Neural cell (in vitro differentiated cells): ENCODE results near the gene NYAP1. TPM values are rescaled to one million over a fixed set of nuclear protein-coding genes. Genes with fewer than 3 reads are reported as not detected.
A peak's percentile ranks its signal among the peaks of the same experiment; 100 is the strongest.

Experiments used
- H2AFZ ChIP-seq: fragments of 200-600, 300-800 bp; sonication (generic), shearing (Covaris generic); 2 replicates; pipeline ENCODE4 v1.6.0; 2014; ENCODE audit warnings: low read depth, mild to moderate bottlenecking, antibody characterized with exemption, low read length, moderate library complexity
- H3F3A ChIP-seq: fragments of 200-600 bp; shearing (Covaris generic); 2 replicates; pipeline ENCODE4 v1.6.1; 2016; ENCODE audit warnings: mild to moderate bottlenecking, moderate library complexity, mixed read lengths, antibody characterized with exemption, low read length; ENCODE audit not compliant: insufficient read depth, poor library complexity, severe bottlenecking
- H3K27ac ChIP-seq: fragments of 200-600, 300-800 bp; sonication (generic), shearing (Covaris generic); 2 replicates; pipeline ENCODE4 v1.5.1; 2014; ENCODE audit warnings: mild to moderate bottlenecking, low read length, moderate library complexity
- H3K27me3 ChIP-seq: fragments of 300-800, 200-600 bp; sonication (generic), shearing (Covaris generic); 2 replicates; pipeline ENCODE4 v1.6.0; 2014; ENCODE audit warnings: mild to moderate bottlenecking, low read depth, low read length, moderate library complexity; ENCODE audit not compliant: insufficient read depth
- H3K36me3 ChIP-seq: fragments of 300-800, 200-600 bp; sonication (generic), shearing (Covaris generic); 2 replicates; pipeline ENCODE4 v1.5.1; 2014; ENCODE audit warnings: mild to moderate bottlenecking, antibody characterized with exemption, low read length, moderate library complexity; ENCODE audit not compliant: insufficient read depth
- H3K4me2 ChIP-seq: fragments of 300-800, 200-600 bp; sonication (generic), shearing (Covaris generic); 2 replicates; pipeline ENCODE4 v1.6.0; 2014; ENCODE audit warnings: mild to moderate bottlenecking, low read length
- H3K4me3 ChIP-seq: fragments of 300-800, 200-600 bp; sonication (generic), shearing (Covaris generic); 2 replicates; pipeline ENCODE4 v1.5.1; 2014; ENCODE audit warnings: mild to moderate bottlenecking, low read length, moderate library complexity
- H3K79me2 ChIP-seq: fragments of 200-600 bp; shearing (Covaris generic); replicated peaks from 2 replicates; pipeline ENCODE4 v1.6.0; 2014; ENCODE audit warnings: mild to moderate bottlenecking, low read length, moderate library complexity; ENCODE audit not compliant: insufficient read depth
- H3K9ac ChIP-seq: fragments of 300-800, 200-600 bp; sonication (generic), shearing (Covaris generic); 2 replicates; pipeline ENCODE4 v1.6.1; 2016; ENCODE audit warnings: mild to moderate bottlenecking, low read length, mixed read lengths
- H3K9me2 ChIP-seq: fragments of 200-600 bp; shearing (Covaris generic); 2 replicates; pipeline ENCODE4 v1.6.1; 2016; ENCODE audit warnings: mild to moderate bottlenecking, low read length, mixed read lengths; ENCODE audit not compliant: insufficient read depth
- H3K9me3 ChIP-seq: fragments of 200-600, 300-800 bp; sonication (generic), shearing (Covaris generic); 2 replicates; pipeline ENCODE4 v1.6.1; 2016; ENCODE audit warnings: mild to moderate bottlenecking, mixed run types, low read length, moderate library complexity, mixed read lengths
- H4K20me1 ChIP-seq: fragments of 200-600 bp; shearing (Covaris generic); 2 replicates; pipeline ENCODE4 v1.6.1; 2016; ENCODE audit warnings: mild to moderate bottlenecking, mixed run types; ENCODE audit not compliant: insufficient read depth
- EP300 ChIP-seq: fragments of 450-650 bp; conservative IDR thresholded peaks from 2 replicates; pipeline ENCODE4 v1.6.1; 2014; ENCODE audit warnings: antibody characterized with exemption, mild to moderate bottlenecking, moderate library complexity; ENCODE audit not compliant: poor library complexity, severe bottlenecking
- EZH2 ChIP-seq: fragments of 200-600, 300-800 bp; shearing (Covaris generic), sonication (generic); IDR thresholded peaks from 2 replicates; pipeline ENCODE4 v1.6.1; 2014; ENCODE audit warnings: antibody characterized with exemption, low read length, borderline replicate concordance, mild to moderate bottlenecking; ENCODE audit not compliant: insufficient read depth, poor library complexity, severe bottlenecking
- MXI1 ChIP-seq: fragments of 450-650 bp; conservative IDR thresholded peaks from 2 replicates; pipeline ENCODE4 v1.6.1; 2014; ENCODE audit warnings: antibody characterized with exemption, mild to moderate bottlenecking; ENCODE audit not compliant: poor library complexity, severe bottlenecking
- POLR2AphosphoS5 ChIP-seq: IDR thresholded peaks from 2 replicates; pipeline ENCODE4 v1.6.1; 2012
- RAD21 ChIP-seq: fragments of 450-650 bp; conservative IDR thresholded peaks from 2 replicates; pipeline ENCODE4 v1.6.1; 2014; ENCODE audit warnings: antibody characterized with exemption, mild to moderate bottlenecking, moderate library complexity
- SMC3 ChIP-seq: fragments of 450-650 bp; conservative IDR thresholded peaks from 2 replicates; pipeline ENCODE4 v1.6.1; 2014; ENCODE audit warnings: antibody characterized with exemption, mild to moderate bottlenecking, moderate library complexity; ENCODE audit not compliant: poor library complexity
- TAF1 ChIP-seq: IDR thresholded peaks from 2 replicates; pipeline ENCODE4 v1.6.1; 2012; ENCODE audit warnings: low read depth
- polyA plus RNA-seq: library from polyadenylated mRNA; depleted of rRNA; stranded (reverse); fragments of >200 nt; gene quantifications from 2 replicates; pipeline ENCODE4 v1.2.3, GENCODE V29; 2014
- TF ChIP-seq, protein P1 (sequence below): fragments of 450-650 bp; IDR thresholded peaks from 2 replicates; pipeline ENCODE4 v1.5.1; 2014; ENCODE audit warnings: antibody characterized with exemption, mild to moderate bottlenecking, moderate library complexity; ENCODE audit not compliant: poor library complexity, severe bottlenecking

NYAP1 gene
- polyA plus RNA-seq, 1 donor from 2014 or later: 70.1 TPM

DNA sequence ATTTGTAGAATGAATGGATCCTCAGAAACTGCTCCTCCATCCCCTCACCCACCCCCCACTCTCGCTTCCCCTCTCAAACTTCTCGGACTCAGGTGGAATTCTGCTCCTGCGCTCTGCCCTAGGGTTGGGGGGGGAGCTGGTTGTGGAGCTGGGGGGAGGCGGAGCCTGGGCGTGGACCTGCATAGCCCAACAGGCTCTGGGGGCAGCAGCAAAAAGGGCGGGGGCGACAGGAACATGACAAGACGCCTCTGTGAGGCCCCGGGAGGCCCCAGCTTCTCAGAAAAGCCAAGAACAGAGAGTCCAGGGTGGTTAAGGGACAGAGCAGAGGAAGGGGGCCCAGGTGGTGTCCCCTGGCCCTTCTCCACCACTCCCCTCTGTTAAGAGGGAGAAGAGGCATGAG is 8.2 kb upstream of the NYAP1 start:
- no peak overlapping the region for H3K4me2 ChIP-seq
- H3F3A ChIP-seq: no peaks in the 10 kb centered on the region
- no peak overlapping the region for H3K27ac ChIP-seq
- H4K20me1 ChIP-seq: no peaks in the 10 kb centered on the region
- H3K9me3 ChIP-seq: no peaks in the 10 kb centered on the region
- H3K4me3 ChIP-seq: no peak overlapping the region
- no peak overlapping the region for H2AFZ ChIP-seq
- no peak overlapping the region for H3K9ac ChIP-seq
- H3K79me2 ChIP-seq: no peaks in the 10 kb centered on the region
- H3K36me3 ChIP-seq: no peaks in the 10 kb centered on the region
- TF ChIP-seq, protein P1, sequence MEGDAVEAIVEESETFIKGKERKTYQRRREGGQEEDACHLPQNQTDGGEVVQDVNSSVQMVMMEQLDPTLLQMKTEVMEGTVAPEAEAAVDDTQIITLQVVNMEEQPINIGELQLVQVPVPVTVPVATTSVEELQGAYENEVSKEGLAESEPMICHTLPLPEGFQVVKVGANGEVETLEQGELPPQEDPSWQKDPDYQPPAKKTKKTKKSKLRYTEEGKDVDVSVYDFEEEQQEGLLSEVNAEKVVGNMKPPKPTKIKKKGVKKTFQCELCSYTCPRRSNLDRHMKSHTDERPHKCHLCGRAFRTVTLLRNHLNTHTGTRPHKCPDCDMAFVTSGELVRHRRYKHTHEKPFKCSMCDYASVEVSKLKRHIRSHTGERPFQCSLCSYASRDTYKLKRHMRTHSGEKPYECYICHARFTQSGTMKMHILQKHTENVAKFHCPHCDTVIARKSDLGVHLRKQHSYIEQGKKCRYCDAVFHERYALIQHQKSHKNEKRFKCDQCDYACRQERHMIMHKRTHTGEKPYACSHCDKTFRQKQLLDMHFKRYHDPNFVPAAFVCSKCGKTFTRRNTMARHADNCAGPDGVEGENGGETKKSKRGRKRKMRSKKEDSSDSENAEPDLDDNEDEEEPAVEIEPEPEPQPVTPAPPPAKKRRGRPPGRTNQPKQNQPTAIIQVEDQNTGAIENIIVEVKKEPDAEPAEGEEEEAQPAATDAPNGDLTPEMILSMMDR: no peak
- no peak for TF ChIP-seq RAD21
- TF ChIP-seq TAF1: no peak
- no peak for TF ChIP-seq EP300
- TF ChIP-seq SMC3: no peak
- H3K27me3 ChIP-seq: no peaks in the 10 kb centered on the region
- no peaks in the 10 kb centered on the region for H3K9me2 ChIP-seq

DNA sequence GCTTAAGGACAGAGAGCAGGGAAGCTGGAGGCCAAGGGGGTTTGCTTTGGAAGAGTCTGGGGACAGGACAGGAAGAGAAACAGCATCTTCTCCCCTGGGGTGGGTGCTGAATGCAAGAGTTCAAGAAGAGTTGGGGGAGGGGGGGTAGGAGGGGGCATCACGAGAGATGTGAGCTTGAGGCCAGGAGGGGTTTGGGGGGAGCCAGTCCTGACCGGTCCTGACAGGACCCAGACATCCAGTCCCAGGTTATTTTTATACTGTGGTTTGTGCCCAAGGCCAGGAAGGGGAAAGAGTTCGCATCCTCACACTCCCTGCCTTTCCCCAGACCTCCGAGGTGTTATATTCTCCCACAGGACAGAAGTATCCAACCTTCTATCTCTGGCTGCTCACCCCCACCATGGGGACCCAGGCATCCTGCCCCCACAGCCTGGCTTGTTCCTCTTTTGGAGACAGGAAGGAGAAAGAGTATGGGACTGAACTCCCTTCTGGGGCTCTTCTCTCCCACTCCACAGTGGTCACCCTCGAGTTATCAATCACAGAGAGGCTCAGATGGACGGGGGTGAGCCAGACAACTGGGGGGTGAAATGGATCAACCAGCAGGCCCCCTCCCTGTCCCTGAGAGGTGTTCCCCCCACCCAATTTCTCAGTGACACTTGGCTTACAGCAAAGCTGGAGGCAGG is 7.5 kb upstream of the NYAP1 start:
- H3K4me3 ChIP-seq: peak overlapping the region; percentile 96

More for the DNA sequence above, 7.5 kb upstream of the NYAP1 start:
- Histone ChIP-seq H3F3A (no peaks in the 10 kb centered on the region), H3K27me3 (no peaks in the 10 kb centered on the region), H3K36me3 (no peaks in the 10 kb centered on the region), H2AFZ (no peak overlapping the region), H3K4me2 (no peak overlapping the region), H3K9me2 (no peaks in the 10 kb centered on the region), H3K9ac (no peak overlapping the region), H3K27ac (no peak overlapping the region), H3K9me3 (no peaks in the 10 kb centered on the region), H3K79me2 (no peaks in the 10 kb centered on the region), H4K20me1 (no peaks in the 10 kb centered on the region)
- no peak for TF ChIP-seq POLR2AphosphoS5
- no peak for TF ChIP-seq RAD21
- TF ChIP-seq, protein P1: no peak
- TF ChIP-seq MXI1: no peak
- TF ChIP-seq EZH2: no peak
- TF ChIP-seq EP300: no peak
- no peak for TF ChIP-seq SMC3
